Loucy (cell line): ENCODE measurements around the gene KCTD14.

Source experiments
- EZH2phosphoT487 ChIP-seq: fragments of 200-600 bp; IDR thresholded peaks from 2 replicates; pipeline ENCODE4 v1.6.1; 2018; ENCODE audit warnings: antibody characterized with exemption, mild to moderate bottlenecking, moderate library complexity, borderline replicate concordance
- TF ChIP-seq, protein P1 (sequence below): fragments of 200-600 bp; sonication (generic); conservative IDR thresholded peaks from 2 replicates; pipeline ENCODE4 v1.5.1; 2014; ENCODE audit warnings: mild to moderate bottlenecking, antibody characterized with exemption, low read length

DNA sequence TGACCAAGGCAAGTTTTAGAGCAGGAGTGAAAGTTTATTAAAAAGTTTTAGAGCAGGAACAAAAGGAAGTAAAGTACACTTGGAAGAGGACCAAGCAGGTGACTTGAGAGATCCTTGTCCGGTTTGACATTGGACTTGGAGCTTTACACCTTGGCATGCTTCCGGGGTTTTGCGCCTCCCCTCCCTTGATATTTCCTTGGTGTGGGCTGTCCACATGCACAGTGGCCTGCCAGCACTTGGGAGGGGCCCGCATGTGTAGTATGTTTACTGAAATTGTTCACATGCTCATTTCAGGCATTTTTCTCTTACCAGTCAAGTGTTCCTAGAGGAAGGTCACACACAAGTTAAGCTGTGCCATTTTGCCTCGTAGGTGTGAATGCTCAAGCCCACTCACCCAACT is 21.6 kb upstream of the KCTD14 start:
- TF ChIP-seq, protein P1, sequence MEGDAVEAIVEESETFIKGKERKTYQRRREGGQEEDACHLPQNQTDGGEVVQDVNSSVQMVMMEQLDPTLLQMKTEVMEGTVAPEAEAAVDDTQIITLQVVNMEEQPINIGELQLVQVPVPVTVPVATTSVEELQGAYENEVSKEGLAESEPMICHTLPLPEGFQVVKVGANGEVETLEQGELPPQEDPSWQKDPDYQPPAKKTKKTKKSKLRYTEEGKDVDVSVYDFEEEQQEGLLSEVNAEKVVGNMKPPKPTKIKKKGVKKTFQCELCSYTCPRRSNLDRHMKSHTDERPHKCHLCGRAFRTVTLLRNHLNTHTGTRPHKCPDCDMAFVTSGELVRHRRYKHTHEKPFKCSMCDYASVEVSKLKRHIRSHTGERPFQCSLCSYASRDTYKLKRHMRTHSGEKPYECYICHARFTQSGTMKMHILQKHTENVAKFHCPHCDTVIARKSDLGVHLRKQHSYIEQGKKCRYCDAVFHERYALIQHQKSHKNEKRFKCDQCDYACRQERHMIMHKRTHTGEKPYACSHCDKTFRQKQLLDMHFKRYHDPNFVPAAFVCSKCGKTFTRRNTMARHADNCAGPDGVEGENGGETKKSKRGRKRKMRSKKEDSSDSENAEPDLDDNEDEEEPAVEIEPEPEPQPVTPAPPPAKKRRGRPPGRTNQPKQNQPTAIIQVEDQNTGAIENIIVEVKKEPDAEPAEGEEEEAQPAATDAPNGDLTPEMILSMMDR, result no peak
- TF ChIP-seq EZH2phosphoT487, result no peak
